NOMO-1 treated with dmso at 0.1 percent for 144 hours (cell line): ENCODE results near the gene ZNF579.
"Not testable (repeated sequence)": the region's sequence is repeated elsewhere in the genome, so short reads cannot be mapped to it uniquely, and the experiment has no call there.

Experiments
- DNase-seq: peaks from one replicate; lab custom pipeline; 2025; ENCODE audit not compliant: unreplicated experiment; lab: John Stamatoyannopoulos, UW

Gene ZNF579

DNA sequence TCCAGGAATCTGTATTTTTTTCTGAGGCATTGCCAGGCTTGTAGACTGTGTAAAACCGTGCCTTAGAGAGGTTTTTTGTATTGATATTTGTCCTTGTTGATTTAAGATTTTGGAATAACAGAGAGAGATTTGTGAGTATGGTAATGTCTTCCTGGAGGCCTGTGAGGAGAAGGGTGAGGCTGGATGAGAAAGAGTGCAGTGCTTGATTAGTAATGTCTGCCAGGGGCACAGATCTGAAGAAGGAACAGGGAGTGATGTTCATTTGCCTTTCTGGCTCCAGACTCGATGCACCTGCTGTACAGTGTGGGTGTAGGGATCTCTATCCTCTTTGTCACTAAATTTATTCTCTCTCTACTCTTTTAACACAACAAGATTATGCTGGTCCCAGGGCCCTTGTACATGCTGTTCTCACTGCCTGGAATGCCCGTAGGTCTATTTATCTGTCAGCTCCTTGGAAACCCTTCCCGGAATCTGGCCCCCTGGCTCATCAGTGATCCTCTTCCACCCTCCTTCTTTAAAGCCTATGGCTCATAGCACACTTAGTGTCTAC lies 14.4 kb upstream of the ZNF579 start:
- DNase-seq = no peak

DNA sequence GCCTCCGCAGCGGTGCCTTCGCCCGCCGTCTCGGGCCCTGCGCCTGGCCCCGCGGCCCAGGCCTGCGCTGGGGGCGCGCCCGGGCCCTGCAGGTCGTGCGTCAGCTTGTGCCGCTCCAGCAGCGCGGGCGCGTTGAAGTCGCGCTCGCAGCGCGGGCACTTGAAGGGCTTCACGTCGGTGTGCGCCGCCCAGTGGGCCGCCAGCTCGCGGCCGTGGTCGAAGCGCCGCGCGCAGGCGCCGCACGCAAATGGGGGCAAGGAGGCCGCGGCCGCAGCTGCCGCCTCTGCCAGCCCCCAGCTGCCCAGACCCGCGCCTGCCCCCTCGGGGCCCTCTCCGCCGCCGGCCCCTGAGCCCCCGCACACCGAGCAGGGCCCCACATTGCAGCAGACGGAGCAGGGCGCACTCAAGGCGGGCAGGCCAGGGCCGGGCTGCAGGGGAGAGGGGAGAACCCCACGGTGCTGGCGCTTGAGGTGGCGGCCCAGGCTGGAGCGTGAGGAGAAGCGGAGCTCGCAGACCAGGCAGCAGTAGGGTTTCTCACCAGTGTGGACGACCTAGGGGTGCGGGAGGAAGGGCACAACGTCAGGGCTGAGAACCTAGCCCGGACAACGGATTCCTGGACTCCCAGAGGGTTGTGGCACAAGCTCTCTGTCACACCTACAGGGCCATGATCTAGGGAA lies 12.6 kb upstream of the ZNF579 start:
- DNase-seq = no peak

DNA sequence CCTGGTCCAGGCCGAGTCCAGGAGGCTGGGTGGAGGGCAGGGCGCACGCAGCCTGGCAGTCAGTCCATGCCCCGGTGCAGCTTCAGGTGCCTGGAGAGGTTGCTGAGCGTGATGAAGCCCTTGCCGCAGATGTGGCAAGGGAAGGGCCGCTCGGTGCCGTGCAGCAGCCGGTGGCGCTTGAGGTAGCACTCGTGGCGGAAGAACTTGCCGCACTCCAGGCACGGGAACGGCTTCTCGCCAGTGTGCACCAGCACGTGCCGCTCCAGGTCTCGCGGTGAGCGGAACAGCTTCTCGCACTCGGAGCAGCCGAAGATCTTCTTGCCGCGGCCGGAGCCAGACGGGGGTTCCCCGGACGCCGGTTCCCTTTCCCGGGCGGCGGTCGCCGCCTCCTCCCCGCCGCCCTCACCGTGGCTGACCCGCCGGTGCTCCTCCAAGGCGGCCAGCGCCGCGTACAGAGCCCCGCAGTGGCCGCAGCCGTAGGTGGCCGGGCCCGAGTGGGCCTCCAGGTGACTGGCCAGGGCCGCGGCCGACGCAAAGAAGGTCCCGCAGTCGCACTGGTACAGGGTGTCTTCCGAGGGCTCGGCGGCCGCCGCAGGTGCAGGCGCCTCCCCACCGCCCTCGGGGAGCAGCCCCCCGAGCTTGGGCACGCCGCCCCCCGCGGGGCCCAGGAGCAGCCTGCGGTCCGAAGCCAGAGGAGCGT lies 11.9 kb upstream of the ZNF579 start:
- DNase-seq = no peak

DNA sequence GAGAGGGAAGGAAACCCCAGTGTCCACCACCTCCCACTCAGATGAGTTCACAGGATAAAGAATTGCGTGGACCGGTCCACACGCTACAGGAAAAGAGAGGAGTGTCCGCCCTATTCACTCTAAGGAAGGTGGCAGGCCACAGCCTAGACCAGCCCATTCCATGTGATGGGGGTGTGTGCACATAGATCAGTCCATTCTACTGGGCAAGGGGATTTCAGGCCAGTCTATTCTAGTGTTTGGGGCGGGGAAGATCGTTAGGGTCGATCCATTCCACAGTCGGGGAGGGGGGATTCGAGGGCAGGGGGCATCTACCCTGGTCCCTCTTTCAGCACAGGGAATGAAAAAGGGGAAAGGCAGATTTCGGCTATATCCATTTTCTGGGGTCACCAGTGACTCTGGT lies 10.9 kb upstream of the ZNF579 start:
- no peak for DNase-seq

DNA sequence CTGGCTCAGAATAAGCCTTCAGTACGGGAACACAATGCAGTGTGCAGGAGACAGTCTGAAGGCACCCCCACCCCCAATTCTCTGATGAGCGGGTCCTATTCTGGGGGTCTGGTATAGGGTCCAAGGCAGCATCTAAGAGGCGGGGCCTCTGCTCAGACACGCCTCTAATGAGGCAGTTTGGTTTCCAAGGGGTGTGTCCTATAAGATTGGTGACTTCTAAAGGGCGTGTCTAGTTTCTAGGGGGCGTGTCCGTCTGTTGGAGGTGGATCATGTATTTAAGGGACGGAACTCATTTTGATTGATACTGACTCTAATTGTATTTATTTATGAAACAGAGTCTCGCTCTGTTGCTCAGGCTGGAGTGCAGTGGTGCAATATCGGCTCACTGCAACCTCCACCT lies 10.0 kb upstream of the ZNF579 start:
- no peak for DNase-seq

DNA sequence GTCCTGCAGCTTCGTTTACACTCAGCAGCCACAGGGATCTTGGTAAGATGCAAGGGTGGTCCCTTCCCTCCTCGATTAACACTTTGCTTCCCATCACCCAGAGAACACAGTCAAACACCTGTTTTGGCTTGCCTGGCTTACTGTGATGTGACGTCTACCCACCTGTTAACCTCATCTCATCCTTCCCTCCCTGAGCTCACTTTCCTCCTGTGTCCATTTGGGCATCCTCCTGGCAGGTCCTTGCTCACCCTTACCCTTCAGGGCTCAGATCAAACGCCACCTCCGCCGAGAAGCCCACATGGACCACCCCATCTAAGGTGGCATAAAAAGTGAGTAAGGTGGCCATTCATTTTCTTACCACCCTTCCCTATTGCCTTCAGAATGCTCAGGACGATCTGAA lies 9.5 kb upstream of the ZNF579 start:
- no peak for DNase-seq

DNA sequence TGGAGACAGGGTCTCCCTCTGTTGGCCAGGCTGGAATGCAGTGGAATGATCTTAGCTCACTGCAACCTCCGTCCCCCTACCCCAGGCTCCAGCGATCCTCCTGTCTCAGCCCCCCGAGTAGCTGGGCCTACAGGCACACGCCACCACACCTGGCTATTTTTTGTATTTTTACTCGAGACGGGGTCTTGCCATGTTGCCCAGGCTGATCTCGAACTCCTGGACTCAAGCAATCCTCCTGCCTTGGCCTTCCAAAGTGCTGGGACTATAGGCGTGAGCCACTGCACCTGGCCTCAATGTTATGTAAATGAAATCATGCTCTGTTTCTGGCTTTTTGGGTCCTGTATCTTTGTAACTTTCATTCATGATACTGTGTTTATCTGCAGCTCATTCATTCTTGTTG lies 8.1 kb upstream of the ZNF579 start:
- no peak for DNase-seq

DNA sequence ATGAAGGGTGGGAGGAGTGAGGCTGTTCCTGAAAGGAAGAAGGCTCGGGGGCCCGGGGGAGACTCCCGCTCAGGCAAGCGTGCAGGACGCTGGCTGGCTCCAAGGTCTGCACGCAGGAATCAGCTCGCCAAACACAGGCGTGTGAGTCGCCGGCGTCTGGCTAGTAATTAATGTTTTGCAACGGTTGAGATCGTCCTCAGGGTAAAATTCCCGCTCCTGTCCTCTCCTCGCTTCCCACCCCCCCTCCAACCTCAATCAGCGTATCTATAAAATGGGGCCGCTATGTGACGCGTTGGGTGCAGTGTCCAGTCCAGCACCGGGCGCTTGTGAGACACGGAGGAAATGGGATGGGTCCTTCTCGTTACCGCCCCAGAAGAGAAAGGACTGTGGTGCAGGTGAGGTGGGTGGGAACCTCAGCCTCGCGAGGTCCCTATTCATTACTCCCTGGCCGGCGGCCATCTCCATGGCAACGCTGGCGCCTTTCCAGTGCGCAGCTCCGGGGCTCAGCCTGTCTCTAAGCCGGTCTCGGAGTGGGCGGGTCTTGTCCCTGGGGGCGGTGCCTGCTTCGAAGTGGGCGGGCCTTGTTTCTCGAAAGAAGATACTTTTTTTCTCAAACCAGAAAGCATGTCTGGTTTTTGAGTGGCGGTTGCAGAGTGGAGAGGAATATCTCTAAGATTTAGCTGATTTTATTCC lies 6.5 kb upstream of the ZNF579 start:
- DNase-seq = peak; percentile 55

DNA sequence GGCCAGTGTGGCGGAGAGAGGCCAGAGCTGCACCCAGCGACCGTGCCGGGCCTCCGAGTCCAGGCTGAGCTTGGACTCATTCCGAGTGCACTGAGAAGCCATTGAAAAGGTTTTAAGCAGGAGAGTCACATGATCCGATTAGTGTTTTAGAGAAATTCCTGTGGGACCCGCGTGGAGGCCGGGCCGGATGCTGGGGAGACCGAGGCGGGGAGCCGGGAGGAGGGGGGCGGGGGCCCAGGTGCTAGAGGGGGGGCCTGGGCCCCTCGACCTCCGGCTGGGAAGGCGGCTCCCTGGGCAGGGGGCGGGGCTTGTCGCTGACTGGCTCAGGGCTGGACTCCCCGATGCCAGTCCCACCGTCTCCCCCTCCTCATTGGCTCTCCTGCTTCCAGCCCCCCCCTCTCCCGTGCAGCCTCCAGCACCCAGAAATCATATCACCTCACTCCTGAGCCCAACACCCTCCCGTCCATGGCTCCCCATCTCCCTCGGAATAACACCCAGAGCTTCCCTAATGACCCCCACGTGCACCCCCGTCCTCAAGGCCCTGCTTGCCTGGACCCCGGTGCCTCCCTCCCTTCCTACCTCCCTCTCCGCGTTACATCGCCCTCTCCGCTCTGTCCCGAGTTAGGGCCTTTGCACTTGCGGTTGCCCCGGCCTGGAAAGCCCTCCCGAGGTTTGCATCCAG lies 5.2 kb upstream of the ZNF579 start:
- no peak for DNase-seq

DNA sequence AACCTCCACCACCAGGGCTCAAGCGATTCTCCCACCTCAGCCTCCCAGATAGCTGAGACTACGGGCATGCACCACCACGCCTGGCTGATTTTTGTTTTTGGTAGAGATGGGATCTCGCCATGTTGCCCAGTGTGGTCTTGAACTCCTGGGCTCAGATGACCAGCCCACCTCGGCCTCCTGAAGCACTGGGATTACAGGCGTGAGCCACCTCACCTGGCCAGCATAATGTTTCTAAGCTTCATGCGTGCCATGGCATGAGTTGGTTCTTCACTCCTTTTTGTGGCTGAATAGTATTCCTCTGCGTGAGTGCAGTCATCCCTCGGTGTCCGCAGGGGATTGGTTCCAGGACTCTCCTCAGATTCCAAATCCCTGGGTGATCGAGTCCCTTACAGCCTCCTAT lies 4.2 kb upstream of the ZNF579 start:
- DNase-seq = no peak

DNA sequence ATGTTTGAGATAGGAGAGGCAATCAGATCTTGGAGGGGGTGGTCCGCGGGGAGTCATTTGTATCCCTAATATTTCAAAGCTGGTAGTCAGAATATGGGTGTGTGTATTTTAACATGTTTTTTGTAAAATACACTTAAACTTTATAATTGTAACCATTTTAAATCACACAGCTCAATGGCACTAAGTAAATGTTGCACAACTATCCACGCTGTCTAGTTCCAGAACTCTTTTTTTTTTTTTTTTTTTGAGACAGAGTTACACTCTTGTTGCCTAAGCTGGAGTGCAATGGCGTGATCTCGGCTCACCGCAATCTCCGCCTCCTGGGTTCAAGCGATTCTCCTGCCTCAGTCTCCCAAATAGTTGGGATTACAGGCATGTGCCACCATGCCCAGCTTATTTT lies 3.2 kb upstream of the ZNF579 start:
- not testable (repeated sequence) for DNase-seq

DNA sequence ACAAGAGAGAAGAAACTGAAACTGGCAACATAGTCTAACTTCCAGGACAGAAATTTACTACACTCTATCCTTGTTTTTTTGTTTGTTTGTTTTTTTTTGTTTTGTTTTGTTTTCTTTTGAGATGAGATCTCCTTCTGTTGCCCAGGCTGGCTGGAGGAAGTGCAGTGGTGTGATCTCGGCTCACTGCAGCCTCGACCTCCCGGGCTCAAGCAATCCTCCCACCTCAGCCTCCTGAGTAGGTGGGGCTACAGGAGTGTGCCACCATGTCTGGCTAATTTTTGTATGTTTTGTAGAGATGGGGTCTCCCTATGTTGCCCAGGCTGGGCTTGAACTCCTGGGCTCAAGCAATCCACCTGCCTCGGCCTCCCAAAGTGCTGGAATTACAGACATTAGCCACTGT lies 1.6 kb upstream of the ZNF579 start:
- DNase-seq = not testable (repeated sequence)

DNA sequence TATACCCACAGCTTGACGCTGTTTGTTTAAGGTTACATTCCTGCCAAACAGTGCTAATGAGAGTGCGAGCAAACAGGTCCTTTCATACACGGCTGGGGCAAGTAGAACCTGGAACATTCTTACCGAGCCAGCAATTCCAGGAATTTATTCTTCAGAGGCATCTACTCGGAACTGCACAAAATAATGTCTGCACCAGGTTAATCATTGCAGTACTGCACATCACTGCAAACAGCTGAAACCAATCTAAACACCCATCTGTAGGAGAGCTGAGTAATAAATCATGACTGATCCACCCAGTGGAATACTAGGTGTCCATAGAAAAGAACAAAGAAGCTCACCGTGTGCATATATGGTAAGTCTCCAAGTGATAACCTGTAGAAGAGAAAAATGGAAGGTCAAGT lies 1.2 kb upstream of the ZNF579 start:
- no peak for DNase-seq

DNA sequence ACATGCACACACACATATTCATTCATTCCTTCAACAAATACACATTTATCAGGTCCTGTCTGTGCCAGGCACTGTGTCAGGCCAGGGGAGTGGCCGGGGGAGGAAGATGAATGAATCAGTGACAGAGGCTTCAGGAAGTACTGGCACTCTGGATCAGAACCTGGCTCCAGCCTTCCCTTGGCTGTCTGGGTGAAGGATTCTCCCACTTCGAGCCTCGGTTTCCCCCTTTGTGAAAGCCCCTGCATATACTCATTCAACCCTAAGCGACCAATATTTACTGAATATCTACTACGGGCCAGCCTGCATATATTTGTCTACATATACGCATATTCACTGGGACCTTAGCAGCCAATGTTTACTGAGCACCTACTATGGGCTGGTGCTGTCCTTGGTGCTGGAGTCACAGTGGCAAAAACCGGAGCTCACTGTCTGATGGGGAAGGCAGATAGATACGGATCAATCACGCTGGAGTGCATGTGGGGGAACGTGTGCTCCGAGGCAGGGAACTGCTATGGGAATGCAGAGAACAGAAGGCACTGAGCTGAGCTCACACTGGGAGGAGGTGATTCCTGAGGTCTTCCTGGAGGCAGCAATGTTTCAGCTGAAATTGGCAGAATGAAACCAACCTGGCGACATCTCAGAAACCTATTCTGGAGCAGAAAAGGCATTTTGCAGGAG lies 636 bp upstream of the ZNF579 start:
- DNase-seq = no peak

DNA sequence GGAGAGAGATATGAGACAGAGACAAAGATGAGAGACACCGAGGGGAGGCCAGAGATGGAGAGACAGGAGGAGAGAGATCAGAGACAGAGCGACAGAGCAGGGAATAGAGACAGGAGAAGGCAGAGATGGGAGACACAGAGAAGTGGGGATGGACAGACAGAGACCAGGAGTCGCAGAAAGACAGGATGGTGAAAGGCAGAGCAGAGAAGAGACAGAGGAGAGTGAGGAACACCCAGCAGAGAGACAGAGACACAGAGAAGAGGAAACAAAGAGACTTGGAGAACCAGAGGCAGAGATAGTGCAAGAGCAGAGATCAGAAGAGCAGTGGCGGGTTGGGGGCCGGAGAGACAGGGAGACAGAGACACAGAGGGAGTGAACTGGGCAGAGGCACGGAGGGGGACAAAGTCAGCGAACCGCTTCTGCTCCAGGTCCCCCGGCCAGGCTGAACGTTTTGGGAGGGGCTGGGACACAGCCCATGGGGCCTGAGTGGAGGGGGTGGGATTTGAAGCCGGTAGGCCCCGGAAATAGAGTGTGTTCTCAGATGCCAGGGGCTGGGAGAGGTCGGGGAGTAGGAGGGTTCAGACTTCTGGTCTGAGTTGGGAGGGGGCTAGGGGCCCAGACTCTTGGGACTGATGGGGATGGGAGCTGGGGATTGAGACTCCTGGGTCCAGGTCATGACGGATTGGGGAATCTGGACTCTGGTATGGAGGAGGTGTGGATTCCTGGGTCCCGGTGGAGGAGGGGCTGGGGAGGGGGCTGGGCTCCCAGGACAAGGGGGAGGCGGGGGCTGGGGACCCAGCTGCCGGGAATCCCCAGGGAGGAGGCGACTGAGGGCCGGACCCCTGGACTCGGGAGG lies 654 bp downstream of the ZNF579 start:
- DNase-seq = no peak

DNA sequence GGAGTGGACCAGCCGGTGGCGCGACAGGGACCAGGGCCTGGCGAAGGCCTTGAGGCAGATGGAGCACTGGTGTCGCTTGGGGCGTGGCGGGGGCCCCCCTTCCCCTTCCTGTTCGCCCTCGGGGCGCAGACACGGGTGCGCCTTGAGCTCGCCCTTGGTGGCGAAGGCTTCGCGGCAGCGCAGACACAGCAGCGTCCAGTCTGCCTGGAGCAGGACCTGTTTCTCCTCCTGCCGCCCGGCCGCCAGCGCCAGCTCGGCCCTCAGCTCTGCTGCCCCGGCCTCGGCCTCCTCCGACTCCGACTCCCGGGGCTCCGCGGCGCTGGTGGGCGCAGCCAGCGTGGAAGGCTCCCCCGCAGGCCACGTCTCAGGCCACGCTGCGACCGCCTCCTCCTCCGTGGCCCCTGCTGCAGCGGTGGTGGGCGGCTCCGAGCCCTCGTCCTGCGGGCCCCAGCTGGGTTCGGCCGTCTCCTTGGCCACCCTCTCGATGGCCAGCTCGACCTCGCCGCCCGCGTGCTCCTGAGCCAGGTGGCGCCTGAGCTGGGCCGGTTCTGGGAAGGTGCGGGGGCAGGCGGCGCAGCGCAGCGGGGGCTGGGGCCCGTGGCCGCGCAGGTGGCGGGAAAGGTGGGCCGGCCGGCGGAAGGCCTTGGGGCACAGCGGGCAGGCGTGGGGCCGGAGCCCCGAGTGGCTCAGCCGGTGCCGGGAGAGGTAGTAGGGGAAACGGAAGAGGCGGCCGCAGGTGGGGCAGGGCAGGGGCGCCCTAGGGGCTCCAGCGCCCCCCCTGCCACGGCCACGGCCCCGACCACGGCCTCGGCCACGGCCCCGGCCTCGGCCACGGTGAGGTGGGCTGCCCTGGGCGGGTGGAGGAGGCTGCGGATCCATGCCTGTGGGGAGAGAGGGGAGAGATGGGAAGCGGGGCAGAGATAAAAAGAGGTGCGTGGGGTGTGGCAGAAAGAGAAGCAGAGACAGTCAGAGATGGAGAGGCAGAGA lies 1.6 kb downstream of the ZNF579 start:
- no peak for DNase-seq

DNA sequence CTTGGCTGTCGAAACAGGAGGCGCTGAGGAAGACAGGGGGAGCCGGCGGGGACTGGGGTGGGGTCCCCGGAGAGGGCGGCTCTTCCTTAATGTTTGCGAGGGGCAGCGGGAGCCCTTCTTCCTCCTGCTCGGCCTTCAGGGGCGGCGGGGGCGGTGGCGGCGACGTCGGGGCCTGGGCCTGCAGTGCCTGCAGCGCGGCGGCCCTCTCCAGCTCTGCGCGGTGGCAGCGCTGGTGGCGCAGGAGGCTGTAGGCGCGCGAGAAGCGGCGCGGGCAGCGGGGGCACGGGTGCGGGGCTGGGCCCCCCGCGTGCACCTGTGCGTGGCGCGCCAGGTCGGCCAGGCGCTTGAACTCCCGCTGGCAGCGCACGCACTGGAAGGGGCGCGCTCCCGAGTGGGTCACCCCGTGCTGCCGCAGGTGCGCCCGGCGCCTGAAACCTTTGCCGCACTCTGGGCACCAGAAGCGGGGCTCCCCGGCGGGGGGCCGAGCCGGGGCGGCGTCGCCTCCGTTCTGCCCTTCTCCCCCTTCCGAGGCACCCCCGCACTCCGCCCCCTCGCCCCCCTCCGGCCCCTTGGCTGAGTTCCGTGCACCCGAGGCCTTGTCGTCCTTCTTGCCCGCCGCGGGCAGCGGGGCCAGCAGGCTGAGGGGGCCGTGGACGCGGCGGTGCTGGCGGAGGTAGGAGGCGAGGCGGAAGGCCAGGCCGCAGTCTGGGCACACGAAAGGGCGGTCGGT lies 2.5 kb downstream of the ZNF579 start:
- no peak for DNase-seq

DNA sequence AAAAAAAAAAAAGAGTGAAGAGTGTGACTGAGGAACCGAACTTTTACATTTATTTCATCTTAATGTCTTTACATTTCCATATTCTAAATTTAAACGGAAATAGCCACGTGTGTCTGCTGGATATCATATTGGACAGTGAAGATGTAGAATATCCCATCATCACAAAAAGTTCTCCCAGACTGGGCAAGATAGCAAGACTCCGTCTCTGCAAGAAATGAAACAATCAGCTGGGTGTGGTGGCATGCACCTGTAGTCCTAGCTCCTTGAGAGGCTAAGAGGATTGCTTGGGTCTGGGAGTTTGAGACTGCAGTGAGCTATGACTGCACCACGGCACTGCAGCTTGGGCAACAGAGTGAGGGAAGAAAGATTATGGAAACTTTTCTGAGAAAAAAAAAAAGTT lies 3.9 kb downstream of the ZNF579 start:
- no peak for DNase-seq
